ENCODE data around the gene STXBP1. TPM values are rescaled to one million over a fixed set of nuclear protein-coding genes. Genes with fewer than 3 reads are reported as not detected.
A peak's percentile ranks its signal among the peaks of the same experiment; 100 is the strongest.
"Not testable (repeated sequence)": the region's sequence is repeated elsewhere in the genome, so short reads cannot be mapped to it uniquely, and the experiment has no call there.

The STXBP1 gene
- total and polyA plus RNA-seq, 2 donors: 13.7 to 28.9 TPM

DNA sequence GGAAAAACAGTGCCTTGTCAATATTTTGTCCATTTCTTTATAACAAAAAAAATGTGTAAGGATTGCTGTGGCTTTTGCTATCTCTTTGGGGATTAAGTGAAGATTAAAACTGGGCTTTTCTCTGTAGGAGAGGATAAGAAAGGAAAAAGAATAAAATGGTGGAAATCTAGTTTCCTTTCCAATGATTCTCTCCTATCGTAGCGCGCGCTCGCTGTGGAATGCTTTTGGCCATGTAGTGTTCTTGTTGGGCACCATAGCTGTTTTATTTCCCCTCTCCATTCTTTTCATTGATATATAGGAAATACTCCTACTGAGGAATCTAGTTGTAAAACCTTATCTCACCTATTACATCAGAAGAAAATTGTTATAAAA is 1.5 kb downstream of the STXBP1 start:
- peak overlapping the region; percentile 62 for H3K4me3 ChIP-seq (ENCODE audit: low read depth, low read length)
- DNase-seq (ENCODE audit: extremely low spot score): no peak
- H3K36me3 ChIP-seq (ENCODE audit: insufficient read depth): no peaks in the 10 kb centered on the region
- H3K27ac ChIP-seq (ENCODE audit: low read depth): no peak overlapping the region
- no peaks in the 10 kb centered on the region for H3K4me1 ChIP-seq (ENCODE audit: insufficient read depth)
- 60% methylated on average over 5 of the region's 5 CpGs for WGBS

DNA sequence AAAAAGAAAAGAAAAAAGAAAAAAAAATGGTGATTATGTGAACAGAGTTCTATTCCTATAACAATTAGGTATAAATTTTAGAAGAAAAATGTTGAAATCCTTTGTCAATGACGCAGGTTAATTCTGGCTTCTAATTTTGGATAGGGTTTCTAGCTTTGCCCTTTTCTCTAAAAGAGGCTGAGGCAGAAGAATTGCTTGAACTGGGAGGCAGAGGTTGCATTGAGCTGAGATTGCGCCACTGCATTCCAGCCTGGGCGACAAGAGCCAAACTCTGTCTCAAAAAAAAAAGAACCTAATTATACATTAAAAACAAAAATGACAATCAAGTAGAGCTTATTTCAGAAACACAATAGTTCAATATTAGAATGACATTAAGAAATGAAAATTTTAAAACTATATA is 2.9 kb downstream of the STXBP1 start:
- 81% methylated on average over 3 of the region's 3 CpGs for WGBS
- no peaks in the 10 kb centered on the region for H3K36me3 ChIP-seq (ENCODE audit: insufficient read depth)
- no peaks in the 10 kb centered on the region for H3K4me1 ChIP-seq (ENCODE audit: insufficient read depth)
- no peak overlapping the region for H3K27ac ChIP-seq (ENCODE audit: low read depth)
- DNase-seq (ENCODE audit: extremely low spot score): no peak
- H3K4me3 ChIP-seq (ENCODE audit: low read depth, low read length): no peak overlapping the region

DNA sequence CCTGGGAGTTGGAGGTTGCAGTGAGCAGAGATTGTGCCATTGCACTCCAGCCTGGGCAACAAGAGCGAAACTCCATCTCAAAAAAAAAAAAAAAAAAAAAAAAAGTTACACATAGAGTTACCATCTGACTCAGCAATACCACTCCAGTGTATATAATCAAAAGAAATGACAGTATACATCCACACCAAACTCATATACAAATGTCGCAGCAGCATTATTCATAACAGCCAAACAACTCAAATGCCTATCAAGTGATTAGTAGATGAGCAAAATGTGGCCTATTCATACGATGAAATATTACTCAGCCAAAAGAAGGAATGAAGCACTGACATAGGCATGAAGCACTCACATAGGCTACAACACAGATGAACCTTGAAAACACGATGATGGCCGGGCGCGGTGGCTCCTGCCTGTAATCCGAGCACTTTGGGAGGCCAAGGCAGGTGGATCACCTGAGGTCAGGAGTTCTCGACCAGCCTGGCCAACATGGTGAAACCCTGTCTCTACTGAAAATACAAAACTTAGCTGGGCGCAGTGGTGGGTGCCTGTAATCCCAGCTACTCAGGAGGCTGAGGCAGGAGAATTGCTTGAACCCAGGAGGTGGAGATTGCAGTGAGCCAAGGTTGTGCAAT is 9.4 kb downstream of the STXBP1 start:
- H3K27ac ChIP-seq (ENCODE audit: low read depth); DNase-seq (ENCODE audit: extremely low spot score); H3K4me3 ChIP-seq (ENCODE audit: low read depth, low read length); H3K36me3 ChIP-seq (ENCODE audit: insufficient read depth); H3K4me1 ChIP-seq (ENCODE audit: insufficient read depth): not testable (repeated sequence)
- 92% methylated on average over 10 of the region's 10 CpGs for WGBS

DNA sequence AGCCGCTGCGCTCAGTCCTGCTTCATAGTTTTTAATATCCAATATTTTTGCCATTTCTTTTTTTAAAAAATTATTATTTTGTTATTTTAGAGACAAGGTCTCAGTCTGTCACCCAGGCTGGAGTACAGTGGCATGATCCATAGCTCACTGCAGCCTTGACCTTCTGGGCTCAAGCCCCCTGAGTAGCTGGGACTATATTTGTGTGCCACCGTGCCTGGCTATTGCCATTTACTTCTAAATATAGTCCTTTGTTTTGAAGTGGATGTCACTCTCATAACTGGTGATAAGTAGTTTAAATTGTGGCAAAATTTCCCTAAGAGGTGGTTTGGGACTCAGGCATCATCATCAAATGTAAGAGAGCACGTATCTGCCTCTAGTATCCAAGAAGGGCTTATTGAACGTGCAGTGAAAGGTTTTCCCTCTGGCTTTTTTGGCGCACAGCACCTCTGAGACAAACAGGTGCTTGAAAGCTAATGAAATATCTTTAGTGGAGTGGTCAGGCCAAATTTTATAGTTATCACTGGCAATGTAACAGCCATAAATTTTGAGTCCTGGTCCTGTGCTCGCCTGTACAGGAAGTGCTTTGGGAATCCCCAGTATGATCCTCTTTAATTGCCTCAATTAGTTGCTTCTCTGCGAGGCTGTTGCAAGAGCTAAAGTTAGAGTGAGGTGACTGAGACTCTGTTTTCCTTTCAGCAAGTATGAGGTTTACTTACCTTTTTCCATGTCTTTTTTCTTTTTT is 14.8 kb downstream of the STXBP1 start:
- no peak for DNase-seq (ENCODE audit: extremely low spot score)
- no peaks in the 10 kb centered on the region for H3K36me3 ChIP-seq (ENCODE audit: insufficient read depth)
- H3K27ac ChIP-seq (ENCODE audit: low read depth): no peak overlapping the region
- no peaks in the 10 kb centered on the region for H3K4me1 ChIP-seq (ENCODE audit: insufficient read depth)
- 78% methylated on average over 8 of the region's 8 CpGs for WGBS
- no peak overlapping the region for H3K4me3 ChIP-seq (ENCODE audit: low read depth, low read length)

DNA sequence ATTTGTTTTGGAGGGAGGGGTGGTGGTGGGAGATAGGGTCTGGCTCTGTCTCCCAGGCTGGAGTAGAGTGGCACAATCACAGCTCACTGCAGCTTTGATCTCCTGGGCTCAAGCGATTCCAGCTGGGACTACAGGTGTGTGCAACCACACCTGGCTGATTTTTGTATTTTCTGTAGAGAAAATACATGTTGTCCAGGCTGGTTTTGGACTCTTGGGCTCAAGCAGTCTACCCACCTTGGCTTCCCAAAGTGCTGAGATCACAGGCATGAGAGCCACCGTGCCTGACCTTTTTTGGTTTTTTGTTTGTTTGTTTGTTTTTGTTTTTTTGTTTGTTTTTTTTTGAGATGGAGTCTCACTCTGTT is 15.4 kb downstream of the STXBP1 start:
- Histone ChIP-seq H3K4me3 (ENCODE audit: low read depth, low read length) (no peak overlapping the region), H3K4me1 (ENCODE audit: insufficient read depth) (no peaks in the 10 kb centered on the region), H3K27ac (ENCODE audit: low read depth) (no peak overlapping the region), H3K36me3 (ENCODE audit: insufficient read depth) (no peaks in the 10 kb centered on the region)
- no peak for DNase-seq (ENCODE audit: extremely low spot score)
- 88% methylated on average over 2 of the region's 2 CpGs for WGBS

DNA sequence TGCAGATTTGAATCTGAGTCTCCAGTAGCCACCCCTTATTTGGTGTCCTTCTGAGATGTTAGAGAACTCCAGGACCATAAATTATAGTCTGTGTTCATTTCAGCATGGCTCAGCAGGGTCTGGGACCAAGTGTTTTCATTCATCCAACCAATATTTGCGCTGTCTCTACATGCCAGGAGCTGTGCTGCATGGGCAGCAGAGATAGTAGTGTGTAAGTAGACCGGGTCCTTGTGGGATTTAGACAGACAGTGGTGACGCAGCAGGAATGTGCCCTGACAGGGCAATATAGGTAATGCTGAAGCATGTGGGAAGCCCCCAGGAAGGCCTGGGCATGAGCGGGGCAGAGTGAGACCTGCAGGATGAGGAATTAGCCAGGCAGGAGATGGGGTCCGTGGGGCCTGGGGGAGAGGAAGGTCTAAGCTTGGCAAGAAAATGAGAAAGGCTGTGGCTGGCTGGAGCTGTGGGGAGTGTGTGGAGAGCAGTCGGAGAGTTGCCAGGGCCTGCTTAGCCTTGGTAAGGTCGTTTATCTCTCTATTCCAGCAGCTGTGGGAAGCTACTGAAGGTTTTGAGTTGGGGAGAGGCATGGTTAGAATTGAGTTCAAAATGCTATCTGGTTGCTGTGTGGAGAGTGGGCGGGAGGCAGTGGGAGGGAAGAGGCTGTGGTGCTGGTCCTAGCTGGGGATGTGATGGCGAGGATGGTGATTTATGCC is 16.8 kb downstream of the STXBP1 start:
- DNase-seq (ENCODE audit: extremely low spot score): no peak
- 40% methylated on average over 9 of the region's 9 CpGs for WGBS

DNA sequence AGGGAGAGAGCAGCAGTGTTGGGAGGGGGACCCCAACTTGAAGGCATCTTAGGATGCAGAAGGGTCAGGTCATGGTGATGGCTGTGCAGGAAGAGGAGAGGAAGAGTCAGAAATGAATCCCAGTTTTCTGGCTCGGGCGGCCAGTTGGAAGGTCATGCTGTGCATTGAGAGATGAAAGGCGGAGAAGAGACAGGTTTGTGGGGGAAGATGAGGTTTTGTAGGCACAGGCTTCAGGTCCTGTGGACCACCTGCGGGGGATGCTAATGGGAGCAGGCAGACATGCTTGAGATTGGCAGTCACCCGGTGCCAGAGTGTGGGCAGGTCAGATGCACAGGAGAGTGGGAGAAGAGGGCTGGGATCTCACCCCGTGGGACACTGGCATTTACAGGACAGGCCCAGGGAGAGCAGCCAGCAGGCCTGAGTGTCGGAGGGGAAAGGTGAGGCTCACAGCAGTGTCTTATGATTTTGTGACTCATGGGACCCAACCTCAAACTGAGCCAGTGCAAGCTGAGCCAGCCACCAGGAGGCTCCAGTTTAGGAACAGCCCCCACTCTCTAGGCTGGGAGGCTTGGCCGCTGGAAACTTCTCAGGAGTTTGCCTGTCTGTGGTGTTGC is 17.5 kb downstream of the STXBP1 start:
- 84% methylated on average over 8 of the region's 8 CpGs for WGBS
- H3K4me1 ChIP-seq (ENCODE audit: insufficient read depth): no peaks in the 10 kb centered on the region
- H3K36me3 ChIP-seq (ENCODE audit: insufficient read depth): no peaks in the 10 kb centered on the region
- no peak overlapping the region for H3K4me3 ChIP-seq (ENCODE audit: low read depth, low read length)
- H3K27ac ChIP-seq (ENCODE audit: low read depth): no peak overlapping the region
- DNase-seq (ENCODE audit: extremely low spot score): no peak

More for the DNA sequence above, 16.8 kb downstream of the STXBP1 start:
- no peak overlapping the region for H3K4me3 ChIP-seq (ENCODE audit: low read depth, low read length)
- H3K27ac ChIP-seq (ENCODE audit: low read depth): no peak overlapping the region
- H3K4me1 ChIP-seq (ENCODE audit: insufficient read depth): no peaks in the 10 kb centered on the region
- H3K36me3 ChIP-seq (ENCODE audit: insufficient read depth): no peaks in the 10 kb centered on the region

DNA sequence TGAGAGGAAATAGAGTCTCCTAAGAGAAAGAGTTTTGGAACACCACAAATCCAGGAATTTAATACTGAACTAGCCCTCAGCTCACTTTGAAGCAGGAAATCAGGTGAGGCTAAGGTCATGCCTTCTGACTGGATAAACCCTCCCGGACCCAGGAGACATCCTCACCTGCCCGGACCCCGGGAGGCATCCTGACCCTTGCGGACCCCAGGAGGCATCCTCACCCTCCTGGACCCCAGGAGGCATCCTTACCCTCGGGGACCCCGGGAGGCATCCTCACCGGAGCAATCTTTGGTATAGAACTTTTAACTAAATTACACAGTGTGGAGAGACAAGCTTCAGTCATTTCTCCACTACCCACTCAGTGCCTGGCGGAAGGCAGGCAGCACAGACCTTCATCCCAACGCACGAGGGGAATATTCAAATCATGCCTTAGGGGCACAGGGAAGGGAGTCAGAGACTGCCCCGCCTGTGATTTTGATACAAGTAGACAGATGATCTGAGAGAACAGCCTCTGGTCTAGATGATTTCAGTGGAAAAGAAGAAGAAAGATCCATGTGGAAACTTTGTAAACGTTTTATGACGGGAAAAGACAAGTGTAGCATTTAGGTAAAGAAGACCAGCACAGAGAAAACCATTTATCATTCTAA is 21.3 kb downstream of the STXBP1 start:
- 85% methylated on average over 13 of the region's 13 CpGs for WGBS
- Histone ChIP-seq H3K4me3 (ENCODE audit: low read depth, low read length) (no peak overlapping the region), H3K4me1 (ENCODE audit: insufficient read depth) (no peaks in the 10 kb centered on the region), H3K36me3 (ENCODE audit: insufficient read depth) (no peaks in the 10 kb centered on the region), H3K27ac (ENCODE audit: low read depth) (no peak overlapping the region)
- DNase-seq (ENCODE audit: extremely low spot score): no peak

DNA sequence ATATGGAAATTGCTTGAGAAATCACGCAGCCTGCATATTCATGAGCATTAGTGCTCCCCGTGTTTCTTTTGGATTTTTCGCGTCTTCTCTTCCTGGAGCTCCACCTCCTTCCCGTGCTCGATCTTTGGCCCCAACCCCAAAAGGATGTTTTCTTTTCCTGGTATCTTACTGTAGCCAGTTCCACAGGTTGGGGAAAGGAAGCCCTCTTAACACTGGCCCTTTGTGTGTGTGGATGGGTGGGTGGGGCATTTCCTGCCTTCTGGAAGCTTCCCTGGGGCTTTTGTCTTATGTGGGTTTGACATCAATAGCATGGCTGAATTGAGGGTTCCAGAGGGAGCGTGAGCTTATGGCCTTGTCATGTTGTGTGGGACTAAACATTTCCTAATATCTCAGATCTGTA is 21.9 kb downstream of the STXBP1 start:
- Histone ChIP-seq H3K27ac (ENCODE audit: low read depth) (no peak overlapping the region), H3K4me3 (ENCODE audit: low read depth, low read length) (no peak overlapping the region), H3K4me1 (ENCODE audit: insufficient read depth) (no peaks in the 10 kb centered on the region), H3K36me3 (ENCODE audit: insufficient read depth) (no peaks in the 10 kb centered on the region)
- WGBS: 82% methylated on average over 7 of the region's 7 CpGs
- no peak for DNase-seq (ENCODE audit: extremely low spot score)

DNA sequence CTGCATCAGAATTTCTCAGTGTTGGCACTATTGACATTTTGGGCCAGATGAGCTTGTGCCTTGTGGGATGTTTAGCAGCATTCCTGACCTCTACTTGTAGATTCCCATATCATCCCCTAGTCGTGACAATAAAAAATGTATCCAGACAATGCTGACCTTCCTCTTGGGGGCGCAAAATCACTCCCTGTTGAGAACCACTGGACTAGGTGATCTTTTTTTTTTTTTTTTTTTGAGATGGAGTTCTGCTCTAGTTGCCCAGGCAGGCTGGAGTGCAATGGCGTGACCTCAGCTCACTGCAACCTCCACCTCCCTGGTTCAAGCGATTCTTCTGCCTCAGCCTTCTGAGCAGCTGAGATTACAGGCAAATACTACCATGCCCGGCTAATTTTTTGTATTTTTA is 22.6 kb downstream of the STXBP1 start:
- Histone ChIP-seq H3K4me1 (ENCODE audit: insufficient read depth) (no peaks in the 10 kb centered on the region), H3K27ac (ENCODE audit: low read depth) (no peak overlapping the region)

DNA sequence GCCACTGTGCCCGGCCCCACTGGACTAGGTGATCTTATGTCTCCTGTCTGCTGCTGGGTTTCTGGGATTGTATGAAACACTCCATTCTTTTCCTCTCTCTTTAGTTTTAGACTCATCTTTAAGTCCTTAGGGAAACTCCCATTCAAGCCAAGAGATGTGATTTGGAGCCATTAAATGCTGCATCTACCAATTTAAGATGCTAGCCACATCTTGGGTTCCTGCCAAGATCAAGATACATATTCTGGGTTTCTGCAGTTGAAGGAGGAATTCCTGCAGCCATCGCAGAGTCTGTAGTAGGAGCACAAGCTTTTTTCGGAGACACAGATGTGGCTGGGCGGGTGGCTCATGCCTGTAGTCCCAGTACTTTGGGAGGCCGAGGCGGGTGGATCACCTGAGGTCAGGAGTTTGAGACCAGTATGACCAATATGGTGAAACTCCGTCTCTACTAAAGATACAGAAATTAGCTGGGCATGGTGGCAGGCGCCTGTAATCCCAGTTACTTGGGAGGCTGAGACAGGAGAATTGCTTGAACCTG is 23.2 kb downstream of the STXBP1 start:
- H3K4me3 ChIP-seq (ENCODE audit: low read depth, low read length): no peak overlapping the region
- 94% methylated on average over 8 of the region's 8 CpGs for whole genome bisulfite sequencing
- H3K4me1 ChIP-seq (ENCODE audit: insufficient read depth): no peaks in the 10 kb centered on the region
- H3K27ac ChIP-seq (ENCODE audit: low read depth): no peak overlapping the region
- DNase-seq (ENCODE audit: extremely low spot score): no peak
- no peaks in the 10 kb centered on the region for H3K36me3 ChIP-seq (ENCODE audit: insufficient read depth)

More for the DNA sequence above, 22.6 kb downstream of the STXBP1 start:
- H3K36me3 ChIP-seq (ENCODE audit: insufficient read depth): no peaks in the 10 kb centered on the region
- WGBS: 90% methylated on average over 5 of the region's 5 CpGs
- DNase-seq (ENCODE audit: extremely low spot score): no peak
- no peak overlapping the region for H3K4me3 ChIP-seq (ENCODE audit: low read depth, low read length)

DNA sequence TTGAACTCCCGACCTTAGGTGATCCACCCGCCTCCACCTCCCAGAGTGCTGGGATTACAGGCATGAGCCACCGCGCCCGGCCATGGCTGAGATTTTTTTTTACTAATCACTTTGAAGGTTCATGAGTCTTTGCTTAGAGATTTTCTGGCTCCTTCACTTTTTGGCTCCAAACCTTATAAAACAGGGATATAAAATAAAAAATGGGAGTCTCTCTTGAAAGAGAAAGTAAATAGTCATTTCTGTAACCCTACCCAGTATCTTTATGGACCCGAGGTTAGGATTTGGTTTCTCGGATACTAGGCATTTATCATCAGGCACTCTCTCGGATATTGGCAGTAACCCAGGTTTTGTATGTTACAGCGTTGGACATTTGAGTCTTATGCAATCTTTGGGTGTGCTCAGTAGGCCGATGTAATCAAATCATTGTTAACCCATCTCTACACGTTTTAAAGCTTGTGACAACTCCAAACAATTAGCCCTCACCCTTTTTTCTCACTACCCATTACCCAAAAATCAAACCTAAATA is 25.3 kb downstream of the STXBP1 start:
- no peaks in the 10 kb centered on the region for H3K4me1 ChIP-seq (ENCODE audit: insufficient read depth)
- WGBS: 13% methylated on average over 11 of the region's 11 CpGs
- H3K36me3 ChIP-seq (ENCODE audit: insufficient read depth): no peaks in the 10 kb centered on the region
- H3K4me3 ChIP-seq (ENCODE audit: low read depth, low read length): no peak overlapping the region
- no peak for DNase-seq (ENCODE audit: extremely low spot score)
- H3K27ac ChIP-seq (ENCODE audit: low read depth): peak overlapping the region; percentile 52

DNA sequence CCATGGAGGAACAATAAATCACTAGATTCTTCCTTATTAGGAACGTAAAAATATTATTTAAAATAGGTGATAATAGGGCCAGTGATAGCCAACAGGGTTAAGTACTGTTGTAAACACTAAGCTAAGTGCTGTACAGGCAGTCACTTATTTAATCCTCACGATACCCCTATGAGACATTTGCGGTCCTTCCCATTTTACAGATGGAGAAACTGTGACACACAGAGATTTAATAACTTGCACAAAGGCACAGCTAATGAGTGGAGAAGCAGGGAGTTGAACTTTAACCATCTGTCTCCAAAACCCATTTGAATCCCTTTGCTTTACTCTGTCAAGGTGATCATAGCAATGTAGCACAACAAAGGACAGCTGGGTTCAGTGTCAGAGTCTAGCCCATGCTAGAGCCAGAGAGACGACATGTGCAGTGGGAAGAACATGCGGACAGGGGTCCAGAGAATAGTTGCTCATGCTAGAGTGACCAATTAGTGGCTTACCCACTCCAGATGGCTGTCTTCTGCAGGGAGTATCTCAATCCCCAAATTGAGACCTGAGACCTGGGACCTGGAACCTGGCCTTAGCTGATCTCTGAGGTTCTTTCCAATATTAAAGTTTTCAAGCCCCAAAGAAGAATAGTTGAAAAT is 28.9 kb downstream of the STXBP1 start:
- H3K4me3 ChIP-seq (ENCODE audit: low read depth, low read length): no peak overlapping the region
- no peaks in the 10 kb centered on the region for H3K36me3 ChIP-seq (ENCODE audit: insufficient read depth)
- WGBS: 80% methylated on average over 5 of the region's 5 CpGs
- no peaks in the 10 kb centered on the region for H3K4me1 ChIP-seq (ENCODE audit: insufficient read depth)
- DNase-seq (ENCODE audit: extremely low spot score): no peak
- H3K27ac ChIP-seq (ENCODE audit: low read depth): no peak overlapping the region
